ENCODE data around the gene ACADVL.

The ACADVL gene

DNA sequence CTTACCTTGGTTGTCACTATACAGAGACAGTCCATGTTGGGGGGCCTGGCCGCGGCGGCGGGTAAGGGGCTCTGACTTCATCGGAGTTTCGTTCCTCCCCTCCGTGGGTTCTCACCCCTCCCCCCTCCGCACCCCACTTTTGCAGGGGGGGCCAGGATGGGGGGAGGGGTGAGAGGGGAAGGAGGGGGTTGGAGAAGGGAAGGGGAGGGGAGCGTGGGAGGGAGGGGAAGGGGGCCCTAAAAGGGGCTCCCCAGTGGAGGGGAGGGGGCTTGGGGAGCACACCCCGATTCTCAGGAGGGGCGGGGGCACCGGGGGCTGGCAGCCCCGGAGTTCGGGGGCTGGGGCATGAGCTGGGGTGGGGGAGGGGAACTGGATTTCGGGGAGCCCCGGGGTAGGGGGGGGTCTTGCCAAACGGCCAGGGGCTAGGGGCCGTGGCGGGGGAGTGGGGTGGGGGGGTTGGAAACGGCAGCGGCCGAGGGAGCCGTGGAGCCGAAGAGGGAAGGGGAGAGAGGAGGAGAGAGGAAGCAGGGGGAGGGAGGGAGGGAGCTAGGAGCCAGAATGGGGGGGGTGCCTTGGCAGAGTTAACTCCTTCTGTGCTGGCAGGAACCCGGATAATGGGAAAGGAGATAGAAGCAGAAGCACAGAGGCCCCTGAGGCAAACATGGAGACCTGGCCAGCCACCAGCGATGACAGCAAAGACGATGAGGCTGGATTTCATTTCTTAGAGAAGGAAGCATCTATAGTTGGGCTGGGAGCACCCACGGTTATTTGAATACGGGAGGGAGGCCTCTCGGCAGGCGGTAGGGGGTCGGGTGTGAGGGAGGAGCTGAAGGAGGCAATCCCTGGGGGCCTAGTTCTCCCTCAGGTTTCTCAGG lies 2.4 kb upstream of the ACADVL start:
- DNase-seq (ENCODE audit: low spot score): no peak

DNA sequence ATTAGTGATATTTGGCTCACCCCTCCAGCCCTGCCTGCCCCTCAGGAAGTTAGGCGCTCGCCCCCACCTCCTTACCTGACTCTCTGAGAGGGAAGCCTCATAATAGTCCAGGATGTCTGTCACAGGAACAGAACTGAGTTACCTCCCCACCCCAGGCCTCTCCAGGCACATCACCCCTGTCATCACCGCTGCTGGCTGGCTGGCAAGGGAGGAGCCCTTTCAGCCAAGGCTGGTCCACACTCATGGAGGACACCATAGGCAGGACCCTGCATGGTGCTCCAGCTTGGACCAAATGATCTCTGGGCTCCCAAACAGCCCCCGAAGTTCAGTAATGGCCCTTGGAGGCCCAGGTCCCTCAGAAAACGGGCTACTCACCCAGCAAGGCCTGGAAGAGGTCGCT lies 1.6 kb upstream of the ACADVL start:
- no peak for DNase-seq (ENCODE audit: low spot score)

DNA sequence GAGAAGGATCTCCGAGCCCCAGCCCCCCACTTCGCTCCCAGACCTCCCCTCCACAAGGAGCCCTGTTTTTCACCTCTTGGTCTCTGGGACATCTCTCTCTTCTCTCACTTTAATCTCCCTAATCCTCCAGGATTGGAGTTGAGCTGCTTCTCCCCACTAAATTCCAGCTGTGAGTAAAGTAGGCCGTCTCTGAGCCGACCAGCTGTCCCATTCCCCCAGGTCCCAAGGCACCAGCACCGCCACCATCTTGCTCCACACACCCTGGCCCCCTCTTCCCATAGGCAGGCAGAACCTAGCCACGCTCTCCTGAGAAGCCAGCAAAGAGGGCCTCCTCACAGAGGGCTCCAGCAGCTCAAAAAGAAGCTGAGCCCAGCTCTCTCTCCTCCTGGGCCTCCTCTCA lies 980 bp upstream of the ACADVL start:
- DNase-seq (ENCODE audit: low spot score): no peak

DNA sequence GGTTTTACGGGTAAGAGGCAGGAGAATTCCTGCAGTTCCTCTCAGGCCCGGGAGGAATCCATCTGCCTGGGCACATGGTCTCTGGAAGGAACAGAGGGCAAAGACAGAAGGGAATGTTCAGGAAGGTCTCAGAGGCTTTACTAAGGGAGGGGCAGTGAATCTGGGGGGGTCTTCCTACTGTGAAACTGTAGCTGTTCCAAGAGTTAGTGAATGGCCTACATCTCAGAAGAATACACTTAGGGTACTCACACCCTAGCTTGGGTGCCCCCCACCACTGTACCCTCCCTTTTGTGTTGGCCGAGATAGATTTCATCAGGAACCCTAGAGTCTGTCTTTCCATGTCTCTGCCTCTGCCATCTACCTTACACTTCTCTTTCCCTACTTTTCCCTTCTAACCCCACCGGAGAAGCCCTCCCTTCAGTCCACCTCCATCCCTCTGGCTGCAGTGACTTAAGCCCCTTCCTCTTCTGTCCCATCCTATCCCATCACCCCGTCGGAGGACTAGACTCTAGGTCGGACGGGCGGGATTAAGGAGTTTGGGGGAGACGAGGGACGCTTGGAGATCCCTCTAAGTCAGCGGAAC lies 418 bp upstream of the ACADVL start:
- DNase-seq (ENCODE audit: low spot score): no peak

DNA sequence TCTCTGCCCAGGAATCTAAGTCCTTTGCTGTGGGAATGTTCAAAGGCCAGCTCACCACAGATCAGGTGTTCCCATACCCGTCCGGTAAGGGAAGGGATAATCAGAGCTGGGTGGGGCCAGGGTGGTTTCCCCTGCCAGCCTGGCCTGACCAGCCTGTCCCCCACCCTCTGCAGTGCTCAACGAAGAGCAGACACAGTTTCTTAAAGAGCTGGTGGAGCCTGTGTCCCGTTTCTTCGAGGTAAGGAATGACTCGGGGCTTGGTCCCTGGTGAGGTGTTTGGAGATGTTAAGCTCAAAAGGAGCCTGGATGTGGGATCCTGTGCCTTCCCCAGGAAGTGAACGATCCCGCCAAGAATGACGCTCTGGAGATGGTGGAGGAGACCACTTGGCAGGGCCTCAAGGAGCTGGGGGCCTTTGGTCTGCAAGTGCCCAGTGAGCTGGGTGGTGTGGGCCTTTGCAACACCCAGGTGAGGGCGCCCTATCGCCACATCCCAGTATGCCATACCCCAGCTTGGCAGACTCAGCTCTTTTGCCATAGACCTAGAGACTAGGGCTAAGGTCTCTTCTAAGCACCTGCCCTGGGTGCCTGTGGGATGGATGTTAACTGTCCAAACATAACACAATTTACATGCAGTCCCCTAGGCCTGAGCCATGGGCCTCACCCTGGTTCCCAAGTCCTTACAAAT lies 997 bp downstream of the ACADVL start:
- DNase-seq (ENCODE audit: low spot score): no peak

DNA sequence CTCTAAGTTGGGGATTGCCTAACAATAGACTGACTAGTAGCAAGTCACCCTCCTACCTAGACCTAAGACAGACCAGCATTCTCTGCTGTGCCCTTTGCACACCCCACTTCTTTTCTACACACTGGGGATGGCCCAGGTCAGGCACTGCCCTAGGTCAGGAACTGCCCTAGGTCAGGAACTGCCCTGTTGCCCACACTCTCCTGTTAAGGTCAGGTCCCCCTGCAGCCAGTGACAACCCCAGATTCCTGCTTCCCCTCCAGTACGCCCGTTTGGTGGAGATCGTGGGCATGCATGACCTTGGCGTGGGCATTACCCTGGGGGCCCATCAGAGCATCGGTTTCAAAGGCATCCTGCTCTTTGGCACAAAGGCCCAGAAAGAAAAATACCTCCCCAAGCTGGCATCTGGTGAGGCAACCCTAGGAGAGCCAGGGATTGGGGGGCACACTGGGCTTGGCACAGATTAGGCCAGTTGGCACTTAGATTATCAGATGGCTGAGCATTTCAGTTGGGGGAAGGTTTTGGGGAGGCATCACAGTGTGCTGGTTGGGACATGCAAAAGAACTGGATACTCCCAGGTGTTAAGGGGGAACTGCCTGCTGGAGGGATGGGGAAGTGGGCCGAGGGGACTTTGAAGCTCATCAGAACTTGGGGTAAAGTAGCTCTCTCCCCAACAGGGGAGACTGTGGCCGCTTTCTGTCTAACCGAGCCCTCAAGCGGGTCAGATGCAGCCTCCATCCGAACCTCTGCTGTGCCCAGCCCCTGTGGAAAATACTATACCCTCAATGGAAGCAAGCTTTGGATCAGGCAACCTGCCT lies 1.7 kb downstream of the ACADVL start:
- DNase-seq (ENCODE audit: low spot score): no peak

DNA sequence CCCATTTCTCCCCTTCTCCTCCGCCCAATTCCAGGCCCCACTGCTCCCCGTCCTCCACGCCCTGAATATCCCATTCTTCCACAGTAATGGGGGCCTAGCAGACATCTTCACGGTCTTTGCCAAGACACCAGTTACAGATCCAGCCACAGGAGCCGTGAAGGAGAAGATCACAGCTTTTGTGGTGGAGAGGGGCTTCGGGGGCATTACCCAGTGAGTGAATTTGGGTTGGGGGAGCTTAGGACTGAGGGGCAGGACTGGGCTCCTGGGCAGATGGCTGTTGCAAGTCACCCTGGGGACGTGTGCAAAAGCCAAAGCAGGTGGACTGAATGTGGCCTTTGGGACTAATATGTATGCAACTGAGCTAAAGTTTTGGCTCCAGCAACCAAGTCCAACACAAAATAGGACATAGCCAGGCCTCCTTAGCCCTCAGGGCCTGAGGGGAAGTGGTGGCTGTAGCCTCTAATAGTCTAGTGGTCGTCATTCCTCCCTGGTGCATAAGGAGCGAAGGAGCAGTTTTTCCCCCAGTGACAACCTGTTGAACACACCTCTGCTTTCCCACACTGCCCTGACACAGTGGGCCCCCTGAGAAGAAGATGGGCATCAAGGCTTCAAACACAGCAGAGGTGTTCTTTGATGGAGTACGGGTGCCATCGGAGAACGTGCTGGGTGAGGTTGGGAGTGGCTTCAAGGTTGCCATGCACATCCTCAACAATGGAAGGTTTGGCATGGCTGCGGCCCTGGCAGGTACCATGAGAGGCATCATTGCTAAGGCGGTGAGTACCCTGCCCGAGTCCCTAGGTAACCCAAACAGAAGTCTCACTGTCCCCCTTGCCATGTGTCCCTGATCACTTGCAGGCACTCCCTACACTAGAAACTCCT lies 2.6 kb downstream of the ACADVL start:
- DNase-seq (ENCODE audit: low spot score): no peak

DNA sequence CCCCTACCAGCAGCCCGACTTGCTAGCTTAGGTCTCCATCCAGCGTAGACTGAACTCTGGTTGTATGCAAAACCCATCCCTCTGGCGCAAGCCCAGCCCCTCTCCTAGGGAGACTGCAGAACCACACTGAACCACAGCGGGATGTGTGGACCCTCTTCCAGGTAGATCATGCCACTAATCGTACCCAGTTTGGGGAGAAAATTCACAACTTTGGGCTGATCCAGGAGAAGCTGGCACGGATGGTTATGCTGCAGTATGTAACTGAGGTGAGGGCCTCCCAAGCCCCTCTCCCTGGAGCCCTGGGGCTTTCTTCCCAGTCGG lies 3.2 kb downstream of the ACADVL start:
- no peak for DNase-seq (ENCODE audit: low spot score)

DNA sequence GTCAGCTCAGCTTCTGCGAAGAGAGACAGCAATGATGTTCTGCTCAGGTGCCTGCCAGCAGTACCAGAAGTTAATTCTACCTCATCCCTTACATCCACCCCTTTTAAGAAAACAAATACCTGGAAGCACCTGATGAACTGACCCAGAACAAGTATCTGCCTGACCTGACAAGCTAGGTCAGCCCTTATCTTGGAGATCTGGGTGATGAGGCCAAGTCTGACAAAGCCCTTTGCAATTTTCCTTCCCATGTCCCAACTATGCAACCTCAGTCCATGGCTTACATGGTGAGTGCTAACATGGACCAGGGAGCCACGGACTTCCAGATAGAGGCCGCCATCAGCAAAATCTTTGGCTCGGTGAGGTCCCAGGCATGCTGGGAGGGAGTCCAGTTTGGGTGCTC lies 3.6 kb downstream of the ACADVL start:
- no peak for DNase-seq (ENCODE audit: low spot score)

DNA sequence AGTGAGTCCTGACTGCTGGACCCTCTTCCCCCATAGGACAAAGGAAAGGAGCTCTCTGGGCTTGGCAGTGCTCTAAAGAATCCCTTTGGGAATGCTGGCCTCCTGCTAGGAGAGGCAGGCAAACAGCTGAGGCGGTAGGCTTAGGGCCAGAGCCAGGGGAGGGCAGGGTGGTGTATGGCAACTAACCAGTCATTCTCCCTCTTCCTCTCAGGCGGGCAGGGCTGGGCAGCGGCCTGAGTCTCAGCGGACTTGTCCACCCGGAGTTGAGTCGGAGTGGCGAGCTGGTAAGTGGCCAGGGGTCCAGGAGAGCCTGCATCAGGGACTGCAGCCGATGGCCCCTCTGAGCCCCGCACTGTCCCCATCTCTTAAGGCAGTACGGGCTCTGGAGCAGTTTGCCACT lies 4.4 kb downstream of the ACADVL start:
- DNase-seq (ENCODE audit: low spot score): no peak

DNA sequence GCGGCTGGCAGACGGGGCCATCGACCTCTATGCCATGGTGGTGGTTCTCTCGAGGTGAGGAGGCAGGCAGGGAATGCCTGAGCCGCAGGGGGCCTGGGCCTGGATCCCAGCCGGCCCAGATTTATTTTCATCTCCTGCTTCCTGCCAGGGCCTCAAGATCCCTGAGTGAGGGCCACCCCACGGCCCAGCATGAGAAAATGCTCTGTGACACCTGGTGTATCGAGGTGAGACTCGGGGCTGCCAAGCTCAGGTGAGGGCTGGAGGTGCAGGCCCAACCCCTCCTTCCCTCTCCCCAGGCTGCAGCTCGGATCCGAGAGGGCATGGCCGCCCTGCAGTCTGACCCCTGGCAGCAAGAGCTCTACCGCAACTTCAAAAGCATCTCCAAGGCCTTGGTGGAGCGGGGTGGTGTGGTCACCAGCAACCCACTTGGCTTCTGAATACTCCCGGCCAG lies 4.9 kb downstream of the ACADVL start:
- no peak for DNase-seq (ENCODE audit: low spot score)

DNA sequence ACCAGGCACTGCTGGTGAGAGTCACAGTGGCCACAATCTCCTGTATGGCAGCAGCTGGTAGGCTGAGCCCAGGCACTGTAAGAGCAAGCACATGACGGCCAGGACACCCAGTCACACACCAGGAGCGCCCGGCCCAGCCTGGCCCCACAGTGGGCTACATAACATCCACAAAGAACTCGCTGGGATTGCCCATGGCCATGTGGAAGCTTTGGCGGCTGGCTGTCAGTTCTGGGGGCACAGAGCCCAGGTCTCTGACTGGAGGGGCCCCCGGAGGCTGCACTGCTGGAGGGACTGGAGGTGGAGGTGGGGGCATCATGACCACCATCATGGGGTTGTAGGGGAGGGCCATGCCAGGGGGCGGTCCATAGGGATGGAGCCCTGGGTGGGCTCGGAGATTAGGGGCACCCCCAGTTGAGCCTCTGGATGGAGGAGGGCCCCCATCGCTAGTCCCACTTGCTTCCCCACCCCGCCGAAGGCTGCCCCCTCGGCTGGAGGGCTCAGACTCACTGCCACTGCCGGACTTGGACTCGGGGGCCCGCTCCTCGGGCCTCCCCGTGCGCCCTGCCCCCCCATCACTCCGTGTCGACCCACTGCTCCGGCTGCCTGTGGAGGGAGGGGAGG lies 6.1 kb downstream of the ACADVL start:
- no peak for DNase-seq (ENCODE audit: low spot score)

DNA sequence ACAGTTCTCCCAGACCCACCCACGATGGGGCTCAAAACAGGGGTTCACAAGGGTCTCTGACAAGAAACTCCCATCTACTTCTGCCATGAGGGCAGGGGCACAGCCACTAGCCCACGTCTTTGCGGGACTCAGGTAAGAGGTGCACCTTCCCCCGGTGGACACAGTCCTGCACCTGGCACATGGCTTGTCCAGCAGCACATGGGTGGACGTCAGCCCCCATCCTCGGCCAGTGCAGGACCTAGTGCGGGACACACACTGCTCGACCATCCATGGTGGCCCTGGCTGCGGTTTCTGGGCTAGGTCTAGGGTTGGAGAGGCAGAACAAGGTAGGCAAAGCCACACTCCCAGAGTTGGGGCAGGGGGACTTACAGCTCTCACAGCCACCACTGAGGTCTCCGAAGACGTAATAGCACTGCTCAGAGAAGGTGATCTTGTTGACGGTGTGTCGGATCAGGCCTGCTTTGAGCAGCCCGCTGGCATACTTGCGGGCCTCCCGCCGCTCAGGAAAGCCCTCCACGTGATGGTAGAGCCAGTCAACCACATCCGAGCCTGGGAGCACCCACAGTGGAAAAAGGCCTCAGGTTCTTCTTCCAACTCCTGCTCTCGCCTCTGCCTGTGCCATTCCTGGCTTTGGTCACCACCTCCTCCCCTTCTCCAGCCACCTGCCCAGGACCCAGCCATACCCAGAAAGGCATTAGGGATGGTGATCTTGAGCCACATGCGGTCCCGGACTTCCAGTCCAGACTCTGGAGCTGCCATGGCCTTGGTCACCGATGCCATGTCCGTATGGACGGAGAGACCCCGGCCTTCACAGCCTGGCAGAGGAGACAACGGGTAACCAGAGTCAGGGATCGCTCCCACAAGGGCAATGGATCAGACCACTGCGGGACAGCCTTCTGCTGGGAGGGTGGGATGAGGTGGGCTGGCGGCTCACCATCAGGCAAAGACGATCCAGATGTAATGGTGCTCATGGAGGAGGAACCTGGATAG lies 7.3 kb downstream of the ACADVL start:
- no peak for DNase-seq (ENCODE audit: low spot score)

DNA sequence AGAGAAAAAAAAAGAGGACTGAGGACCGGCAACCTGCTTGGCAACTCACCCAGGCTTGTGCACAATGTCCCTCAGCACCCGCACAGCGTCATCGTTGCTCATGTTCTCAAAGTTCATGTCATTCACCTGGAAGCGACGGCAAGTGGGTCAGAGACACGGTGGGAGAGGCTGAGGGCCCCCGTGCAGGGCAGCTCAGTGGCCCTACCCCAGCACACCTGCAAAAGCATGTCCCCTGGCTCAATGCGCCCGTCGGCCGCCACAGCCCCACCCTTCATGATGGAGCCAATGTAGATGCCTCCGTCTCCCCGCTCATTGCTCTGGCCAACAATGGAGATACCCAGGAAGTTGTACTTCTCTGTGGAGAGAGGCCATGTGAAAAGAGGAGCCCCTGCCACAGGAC lies 9.2 kb downstream of the ACADVL start:
- DNase-seq (ENCODE audit: low spot score): no peak

DNA sequence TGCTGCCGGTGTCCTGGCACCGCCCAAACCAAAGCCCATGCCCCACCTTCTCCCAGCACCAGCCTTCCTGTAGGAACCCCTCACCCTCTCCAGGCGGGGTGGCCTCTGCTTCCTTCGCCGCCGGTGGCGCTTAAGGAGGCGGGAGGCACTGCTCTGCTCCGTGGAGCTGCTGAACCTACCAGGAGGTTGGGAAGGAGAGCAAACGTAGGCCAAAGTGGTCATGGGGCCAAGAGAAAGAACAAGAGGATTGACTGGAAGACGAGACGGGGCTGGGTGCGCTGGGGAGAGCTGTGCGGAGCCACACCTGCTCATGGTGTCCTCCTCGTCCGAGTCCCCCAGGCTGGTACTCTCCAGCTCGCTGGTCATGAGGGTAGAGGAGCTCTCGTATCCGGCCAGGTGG lies 9.8 kb downstream of the ACADVL start:
- DNase-seq (ENCODE audit: low spot score): no peak

DNA sequence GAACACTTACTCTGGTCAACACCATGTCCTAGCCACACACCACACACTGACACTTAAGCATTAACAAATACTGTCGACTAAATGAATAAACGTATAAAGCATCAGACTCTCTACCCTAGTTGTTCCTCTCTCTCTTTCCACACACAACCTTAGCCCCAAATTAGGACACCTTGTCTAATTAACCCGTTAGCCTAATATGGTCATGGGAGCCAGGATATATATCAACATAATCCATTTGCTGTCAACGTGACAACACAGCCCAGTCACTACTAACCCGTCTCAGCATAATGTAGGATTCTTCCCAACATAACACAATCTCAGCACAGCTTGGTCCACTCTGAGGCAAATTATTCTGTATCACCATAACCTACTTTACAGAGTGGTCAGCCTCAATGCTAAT lies 12.4 kb downstream of the ACADVL start:
- DNase-seq (ENCODE audit: low spot score): no peak

DNA sequence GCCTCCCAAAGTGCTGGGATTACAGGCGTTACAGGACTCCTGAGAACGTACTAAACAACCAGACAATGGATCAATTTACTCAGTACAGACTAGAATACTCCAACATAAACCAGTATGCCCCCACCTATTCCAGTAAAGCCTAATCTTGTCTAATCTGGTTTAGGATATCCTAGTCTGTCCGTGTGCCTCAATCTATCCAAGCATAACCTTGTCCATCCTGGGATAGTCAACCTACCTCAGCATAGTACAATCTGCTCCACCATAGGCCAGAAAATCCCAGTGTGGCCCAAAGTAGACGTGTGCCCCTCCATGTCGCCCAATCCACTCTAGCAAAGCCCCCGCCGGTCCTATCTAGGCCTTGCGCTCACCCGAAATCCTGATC lies 14.0 kb downstream of the ACADVL start:
- no peak for DNase-seq (ENCODE audit: low spot score)

DNA sequence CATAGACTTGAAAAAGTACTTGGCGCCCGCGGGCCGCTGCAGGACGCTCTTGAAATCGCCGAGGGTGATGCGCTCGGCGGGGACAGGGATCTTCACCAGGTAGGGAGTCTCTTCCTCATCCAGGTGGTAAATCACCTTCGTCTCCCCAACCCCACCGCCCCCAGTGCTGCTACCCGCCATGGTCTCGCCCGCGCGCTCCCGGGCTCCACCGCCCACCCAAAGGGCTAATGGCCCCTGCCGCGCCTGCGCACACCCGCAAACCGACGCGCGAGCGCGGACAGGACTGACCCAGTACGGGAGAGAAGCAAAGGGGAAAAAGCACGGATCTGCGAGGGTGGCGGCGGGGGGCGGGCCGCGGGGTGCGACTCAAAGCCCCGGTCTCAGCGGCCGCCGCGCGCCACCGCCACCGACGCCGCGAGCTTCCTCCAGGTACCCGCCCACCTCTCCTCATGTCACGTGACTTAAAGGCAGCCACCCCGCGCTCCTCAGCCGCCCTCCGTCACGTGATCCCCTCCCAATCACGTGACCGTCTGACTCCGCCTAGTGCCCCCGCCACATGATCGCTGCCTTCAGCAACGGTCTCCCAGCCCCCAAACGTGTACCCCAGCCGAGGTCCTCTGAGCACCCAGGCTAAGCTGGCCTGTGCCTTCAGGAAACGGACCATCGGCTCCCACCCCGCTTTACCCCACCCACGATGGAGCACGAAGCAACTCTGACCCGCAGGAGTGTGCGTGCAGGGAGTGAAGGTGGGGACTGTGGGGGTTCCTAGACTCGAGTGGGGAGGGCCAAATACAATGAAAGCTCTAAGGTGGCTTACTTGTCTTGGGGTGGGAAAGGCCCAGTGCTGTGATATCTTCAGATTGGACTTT lies 14.6 kb downstream of the ACADVL start, which contains the start of gene DVL2:
TSS of gene DVL2 (minus strand) at position 435 of the 869 bp plus-strand sequence. CDS start at position 180, 255 bp downstream.
- peak; percentile 96 for DNase-seq (ENCODE audit: low spot score)

Data from HuH-7.5 (cell line).